Epidermal melanocyte (primary cell): Measurements from ENCODE around the gene IFI30.
"Not testable (repeated sequence)": the region's sequence is repeated elsewhere in the genome, so short reads cannot be mapped to it uniquely, and the experiment has no call there.

Source experiments
- DNase-seq: peaks from one replicate; pipeline ENCODE4 v3.0.0; 2011; ENCODE audit warnings: low spot score; ENCODE audit not compliant: insufficient read length

IFI30 gene

GRCh38 chr19:18202397-18202777 lies 28.8 kb downstream of the IFI30 start:
- no peak for DNase-seq

GRCh38 chr19:18202778-18203407 lies 29.3 kb downstream of the IFI30 start:
- no peak for DNase-seq

- DNase-seq: no peak
Measured at GRCh38 chr19:18203408-18203862, 29.8 kb downstream of the IFI30 start.

- peak; percentile 98 for DNase-seq
Measured at GRCh38 chr19:18203863-18204393, 30.3 kb downstream of the IFI30 start, which contains the start of gene RAB3A. RAB3A (minus strand) TSS chr19:18204042; CDS start chr19:18202740, 1,302 bp downstream.

- DNase-seq: no peak
Measured at GRCh38 chr19:18204394-18205199, 31.0 kb downstream of the IFI30 start.

GRCh38 chr19:18205200-18205892 lies 31.7 kb downstream of the IFI30 start:
- no peak for DNase-seq

- DNase-seq: no peak
Measured at GRCh38 chr19:18206018-18206417, 32.4 kb downstream of the IFI30 start.

- no peak for DNase-seq
Measured at GRCh38 chr19:18208098-18208951, 34.7 kb downstream of the IFI30 start.

GRCh38 chr19:18209912-18210311 lies 36.3 kb downstream of the IFI30 start:
- DNase-seq: not testable (repeated sequence)

- no peak for DNase-seq
Measured at GRCh38 chr19:18211683-18212082, 38.1 kb downstream of the IFI30 start.

- no peak for DNase-seq
Measured at GRCh38 chr19:18214779-18215433, 41.3 kb downstream of the IFI30 start.

GRCh38 chr19:18216789-18217188 lies 43.2 kb downstream of the IFI30 start:
- DNase-seq: no peak

GRCh38 chr19:18218159-18218558 lies 44.5 kb downstream of the IFI30 start:
- DNase-seq: no peak

GRCh38 chr19:18218600-18218999 lies 45.0 kb downstream of the IFI30 start:
- DNase-seq: no peak

- no peak for DNase-seq
Measured at GRCh38 chr19:18219911-18220631, 46.5 kb downstream of the IFI30 start.

- DNase-seq: no peak
Measured at GRCh38 chr19:18220632-18221275, 47.1 kb downstream of the IFI30 start.

- DNase-seq: no peak
Measured at GRCh38 chr19:18221815-18222725, 48.5 kb downstream of the IFI30 start.

GRCh38 chr19:18223860-18224524 lies 50.4 kb downstream of the IFI30 start:
- DNase-seq: no peak
